Ramos (cell line): ENCODE results near the gene MYOC.
"Not testable (repeated sequence)": the region's sequence is repeated elsewhere in the genome, so short reads cannot be mapped to it uniquely, and the experiment has no call there.

Experiments used
- in situ Hi-C: fragments of 300-500 bp; cut with MboI; formaldehyde crosslinking; loops from one replicate; pipeline ENCODE4 v1.14.3; 2022; ENCODE audit warnings: low sequenced_read_pairs; ENCODE audit not compliant: unreplicated experiment

MYOC gene

GRCh38 chr1:171615122-171615906 lies 37.2 kb downstream of the MYOC start:
- in situ Hi-C loops: not testable (repeated sequence)

DNA sequence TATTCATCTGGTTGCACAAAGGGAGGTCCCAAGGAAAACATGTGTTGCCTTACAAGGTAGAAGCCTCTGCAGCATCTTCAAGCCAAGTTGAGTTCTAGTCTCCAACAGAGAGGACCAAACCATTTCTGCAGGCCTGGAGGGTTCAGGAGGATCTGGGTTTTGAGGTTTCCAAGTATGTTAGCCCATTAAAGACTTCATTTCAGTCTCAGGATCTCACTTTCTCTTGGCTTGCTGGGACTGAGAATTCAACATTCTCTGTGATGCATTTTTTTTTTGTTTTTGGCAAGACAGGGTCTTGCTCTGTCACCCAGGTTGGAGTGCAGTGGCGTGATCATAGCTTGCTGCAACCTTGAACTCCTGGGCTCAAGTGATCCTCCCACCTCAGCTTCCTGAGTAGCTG lies 39.2 kb downstream of the MYOC start:
- in situ Hi-C loops: no loop called here

DNA sequence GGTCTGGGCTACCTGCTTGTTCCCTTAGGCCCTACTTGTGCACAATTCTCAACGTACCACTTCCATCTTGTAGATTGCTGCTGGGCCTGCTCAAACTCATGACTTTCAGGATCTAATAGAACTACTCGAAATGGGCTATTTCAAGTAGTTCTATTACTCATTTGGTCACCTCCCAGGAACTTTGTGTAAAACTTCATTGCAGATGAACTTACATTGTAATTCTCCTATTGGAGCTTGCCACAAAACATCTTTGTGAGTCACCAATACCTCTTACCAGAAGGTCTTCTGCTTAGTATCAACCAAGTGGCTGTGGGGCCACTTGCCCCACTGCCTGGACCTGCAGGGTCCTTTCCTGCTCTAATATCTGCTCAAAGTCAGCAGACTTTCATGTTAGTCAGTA lies 41.2 kb downstream of the MYOC start:
- in situ Hi-C loops: no loop called here

GRCh38 chr1:171610385-171610784 lies 42.1 kb downstream of the MYOC start:
- in situ Hi-C loops: no loop called here

DNA sequence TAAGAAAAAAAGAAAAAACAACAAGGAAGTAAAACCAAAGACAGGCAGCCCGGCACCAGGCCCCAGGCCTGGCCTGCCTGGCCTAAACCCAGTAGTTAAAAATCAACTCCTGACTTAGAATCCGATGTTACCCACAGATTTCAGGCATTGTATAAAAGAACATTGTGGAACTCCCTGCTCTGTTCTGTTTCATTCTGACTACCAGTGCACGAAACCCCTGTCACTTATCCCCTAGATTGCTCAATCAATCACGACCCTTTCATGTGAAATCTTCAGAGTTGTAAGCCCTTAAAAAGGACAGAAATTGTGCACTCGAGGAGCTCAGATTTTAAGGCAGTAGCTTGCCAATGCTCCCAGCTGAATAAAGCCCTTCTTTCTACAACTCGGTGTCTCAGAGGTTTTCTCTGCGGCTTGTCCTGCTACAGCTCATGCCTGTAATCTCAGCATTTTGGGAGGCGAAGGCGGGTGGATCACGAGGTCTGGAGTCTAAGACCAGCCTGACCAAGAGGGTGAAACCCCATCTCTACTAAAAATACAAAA lies 46.0 kb downstream of the MYOC start:
- in situ Hi-C loops: no loop called here

DNA sequence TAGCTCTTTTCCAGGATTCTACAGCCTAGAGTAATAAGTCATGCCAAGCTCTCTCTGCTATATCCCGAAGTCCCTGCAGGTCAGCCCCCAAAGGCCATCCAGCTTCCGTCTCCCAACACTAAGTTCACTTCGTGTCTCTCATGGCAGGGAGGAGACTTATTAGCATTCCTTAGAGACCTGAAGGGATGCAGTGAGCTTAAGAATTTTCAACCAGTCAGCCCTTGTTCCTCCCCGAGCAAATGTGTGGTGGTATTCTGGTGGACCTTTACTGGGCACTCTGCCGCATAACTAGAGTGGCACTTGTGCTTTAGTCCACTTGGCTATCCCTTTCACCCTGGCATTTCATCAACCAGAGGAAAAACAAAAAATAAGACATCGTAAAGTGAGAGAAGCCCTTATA lies 49.4 kb downstream of the MYOC start:
- in situ Hi-C loops: not testable (repeated sequence)

DNA sequence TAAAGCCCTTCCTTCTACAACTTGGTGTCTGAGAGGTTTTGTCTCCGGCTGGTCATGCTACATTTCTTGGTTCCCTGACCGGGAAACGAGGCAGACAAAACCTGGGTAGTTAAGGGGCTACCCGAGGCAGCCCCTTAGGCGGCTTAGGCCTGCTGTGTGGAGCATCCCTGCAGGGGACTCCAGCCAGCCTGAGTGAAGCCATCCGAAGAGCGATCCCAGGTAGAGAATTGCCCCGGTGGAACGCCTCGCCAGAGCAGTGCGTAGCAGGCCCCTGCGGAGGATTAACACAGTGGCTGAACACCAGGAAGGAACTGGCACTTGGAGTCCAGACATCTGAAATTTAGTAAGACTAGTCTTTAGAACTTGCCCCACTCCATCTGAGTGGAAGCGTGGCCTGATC lies 51.6 kb downstream of the MYOC start:
- in situ Hi-C loops: no loop called here

DNA sequence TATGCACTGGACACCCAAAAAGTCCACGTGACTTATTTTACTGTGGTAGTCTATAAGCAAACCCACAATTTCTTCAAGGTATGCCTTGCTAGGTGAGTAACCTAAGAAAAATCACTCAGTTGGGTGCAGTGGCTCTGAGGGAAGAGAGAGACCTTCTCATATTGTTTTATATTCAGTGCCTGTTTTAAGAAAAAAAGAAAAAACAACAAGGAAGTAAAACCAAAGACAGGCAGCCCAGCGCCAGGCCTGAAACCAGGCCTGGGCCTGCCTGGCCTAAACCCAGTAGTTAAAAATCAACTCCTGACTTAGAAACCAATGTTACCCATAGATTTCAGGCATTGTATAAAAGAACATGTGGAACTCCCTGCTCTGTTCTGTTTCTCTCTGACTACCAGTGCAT lies 52.2 kb downstream of the MYOC start:
- in situ Hi-C loops: not testable (repeated sequence)

DNA sequence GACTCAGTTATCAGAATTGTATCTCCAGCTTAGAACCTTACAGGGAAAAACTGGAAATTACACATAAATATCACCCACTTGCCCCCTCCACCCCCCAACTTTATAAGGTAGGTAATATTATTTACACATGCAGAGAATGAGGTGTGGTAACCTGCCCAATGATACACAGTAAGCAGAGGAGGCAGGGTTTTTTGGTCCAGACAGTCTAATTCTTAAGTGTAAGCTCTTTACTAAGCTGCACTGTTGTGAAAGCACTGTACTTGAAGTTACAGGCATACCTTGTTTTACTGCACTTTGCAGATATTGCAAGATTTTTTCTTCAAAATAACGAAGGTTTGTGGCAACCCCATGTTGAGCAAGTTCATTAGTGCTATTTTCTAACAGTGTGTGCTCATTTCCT lies 55.3 kb downstream of the MYOC start:
- in situ Hi-C loops: no loop called here

GRCh38 chr1:171596705-171597104 lies 55.8 kb downstream of the MYOC start:
- in situ Hi-C loops: no loop called here

GRCh38 chr1:171596119-171596518 lies 56.4 kb downstream of the MYOC start:
- in situ Hi-C loops: no loop called here

GRCh38 chr1:171595324-171595723 lies 57.2 kb downstream of the MYOC start:
- in situ Hi-C loops: no loop called here

DNA sequence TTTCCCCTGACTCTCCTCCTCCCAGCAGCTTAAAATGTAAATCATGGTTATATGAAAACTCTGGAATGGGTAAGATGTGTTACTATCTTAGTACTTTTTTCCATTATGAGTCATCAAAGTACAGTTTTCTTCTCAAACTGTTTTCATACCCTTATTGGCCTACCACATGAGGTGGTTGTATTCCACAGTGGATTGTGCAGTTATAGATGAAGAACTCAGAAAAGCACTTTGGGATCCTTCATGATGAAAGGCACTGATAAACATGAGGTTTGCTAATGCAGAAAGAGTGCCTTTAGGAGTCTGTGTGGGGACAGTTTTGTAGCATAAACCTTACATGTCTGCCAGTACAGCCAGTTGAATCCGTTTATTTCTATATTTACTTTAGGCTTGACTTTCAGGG lies 62.5 kb downstream of the MYOC start:
- in situ Hi-C loops: no loop called here

GRCh38 chr1:171588230-171588629 lies 64.3 kb downstream of the MYOC start:
- in situ Hi-C loops: no loop called here

GRCh38 chr1:171585715-171586114 lies 66.8 kb downstream of the MYOC start:
- in situ Hi-C loops: no loop called here
